HG03575 (cell line): ENCODE data around the gene LSM7.
"Not testable (repeated sequence)": the region's sequence is repeated elsewhere in the genome, so short reads cannot be mapped to it uniquely, and the experiment has no call there.

ENCODE experiments used
- ATAC-seq: cut with Tn5 transposase; IDR thresholded peaks from one replicate; pipeline ENCODE4 v1.9.1; 2021; ENCODE audit not compliant: unreplicated experiment, insufficient number of reproducible peaks, low FRiP score; ENCODE audit errors: extremely low read depth

The LSM7 gene

GRCh38 chr19:2287585-2288337 is 40.6 kb downstream of the LSM7 start:
- no peak for ATAC-seq

- ATAC-seq = no peak
These were observed 41.8 kb downstream of the LSM7 start for GRCh38 chr19:2286402-2287140.

- no peak for ATAC-seq
These were observed 44.4 kb downstream of the LSM7 start for GRCh38 chr19:2283835-2284507.

GRCh38 chr19:2282862-2283237 is 45.5 kb downstream of the LSM7 start:
- no peak for ATAC-seq

- no peak for ATAC-seq
These were observed 46.1 kb downstream of the LSM7 start, which contains the start of gene PEAK3 for GRCh38 chr19:2282062-2282861. TSS of gene PEAK3 (minus strand) at chr19:2282175. CDS start at chr19:2280931, 1,244 bp downstream.

- not testable (repeated sequence) for ATAC-seq
These were observed 46.9 kb downstream of the LSM7 start for GRCh38 chr19:2281265-2282061.

- no peak for ATAC-seq
These were observed 47.6 kb downstream of the LSM7 start for GRCh38 chr19:2280633-2281264.

GRCh38 chr19:2278459-2279158 is 49.8 kb downstream of the LSM7 start:
- ATAC-seq = no peak

- ATAC-seq = no peak
These were observed 51.2 kb downstream of the LSM7 start for GRCh38 chr19:2277138-2277537.

GRCh38 chr19:2276429-2276986 is 51.9 kb downstream of the LSM7 start:
- ATAC-seq = no peak

GRCh38 chr19:2275588-2276428 is 52.6 kb downstream of the LSM7 start:
- ATAC-seq = no peak

- no peak for ATAC-seq
These were observed 53.4 kb downstream of the LSM7 start for GRCh38 chr19:2274931-2275535.

GRCh38 chr19:2274185-2274711 is 54.1 kb downstream of the LSM7 start:
- no peak for ATAC-seq

GRCh38 chr19:2273356-2274184 is 54.8 kb downstream of the LSM7 start:
- no peak for ATAC-seq
